ENCODE results near the gene DAZAP1.

Gene DAZAP1

DNA sequence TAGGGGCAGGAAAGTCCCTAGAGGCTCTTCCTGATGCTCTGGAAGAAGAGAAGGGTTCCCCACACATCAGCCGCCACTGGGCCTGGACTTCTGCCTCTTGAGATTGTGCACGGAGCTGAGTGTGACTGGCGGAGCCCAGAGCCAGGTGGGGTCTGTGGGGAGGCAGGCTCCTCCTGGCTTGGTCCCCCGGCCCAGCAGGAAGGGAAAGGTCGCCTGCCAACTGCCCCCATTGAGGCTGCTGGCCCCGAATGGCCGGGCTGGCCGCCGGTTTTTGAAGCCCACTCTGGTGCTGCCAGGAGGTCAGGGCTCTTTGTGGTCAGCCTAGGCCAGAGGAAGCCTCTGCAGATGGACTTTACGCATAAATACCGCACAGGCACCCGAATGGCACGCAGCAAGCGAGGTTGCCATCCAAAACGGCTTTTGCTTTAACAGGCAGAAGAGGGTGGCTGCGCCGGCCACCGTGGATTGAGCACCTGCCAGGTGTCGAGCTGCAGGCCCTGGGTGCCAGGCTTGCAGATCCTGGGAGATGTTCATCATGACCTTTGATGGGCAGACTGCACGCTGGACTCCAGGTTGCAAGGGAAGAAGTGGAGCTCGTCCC is 5.0 kb downstream of the DAZAP1 start:
- TF ChIP-seq, protein P1, sequence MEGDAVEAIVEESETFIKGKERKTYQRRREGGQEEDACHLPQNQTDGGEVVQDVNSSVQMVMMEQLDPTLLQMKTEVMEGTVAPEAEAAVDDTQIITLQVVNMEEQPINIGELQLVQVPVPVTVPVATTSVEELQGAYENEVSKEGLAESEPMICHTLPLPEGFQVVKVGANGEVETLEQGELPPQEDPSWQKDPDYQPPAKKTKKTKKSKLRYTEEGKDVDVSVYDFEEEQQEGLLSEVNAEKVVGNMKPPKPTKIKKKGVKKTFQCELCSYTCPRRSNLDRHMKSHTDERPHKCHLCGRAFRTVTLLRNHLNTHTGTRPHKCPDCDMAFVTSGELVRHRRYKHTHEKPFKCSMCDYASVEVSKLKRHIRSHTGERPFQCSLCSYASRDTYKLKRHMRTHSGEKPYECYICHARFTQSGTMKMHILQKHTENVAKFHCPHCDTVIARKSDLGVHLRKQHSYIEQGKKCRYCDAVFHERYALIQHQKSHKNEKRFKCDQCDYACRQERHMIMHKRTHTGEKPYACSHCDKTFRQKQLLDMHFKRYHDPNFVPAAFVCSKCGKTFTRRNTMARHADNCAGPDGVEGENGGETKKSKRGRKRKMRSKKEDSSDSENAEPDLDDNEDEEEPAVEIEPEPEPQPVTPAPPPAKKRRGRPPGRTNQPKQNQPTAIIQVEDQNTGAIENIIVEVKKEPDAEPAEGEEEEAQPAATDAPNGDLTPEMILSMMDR (IDR thresholded peaks at IDR 0.05): no peak

DNA sequence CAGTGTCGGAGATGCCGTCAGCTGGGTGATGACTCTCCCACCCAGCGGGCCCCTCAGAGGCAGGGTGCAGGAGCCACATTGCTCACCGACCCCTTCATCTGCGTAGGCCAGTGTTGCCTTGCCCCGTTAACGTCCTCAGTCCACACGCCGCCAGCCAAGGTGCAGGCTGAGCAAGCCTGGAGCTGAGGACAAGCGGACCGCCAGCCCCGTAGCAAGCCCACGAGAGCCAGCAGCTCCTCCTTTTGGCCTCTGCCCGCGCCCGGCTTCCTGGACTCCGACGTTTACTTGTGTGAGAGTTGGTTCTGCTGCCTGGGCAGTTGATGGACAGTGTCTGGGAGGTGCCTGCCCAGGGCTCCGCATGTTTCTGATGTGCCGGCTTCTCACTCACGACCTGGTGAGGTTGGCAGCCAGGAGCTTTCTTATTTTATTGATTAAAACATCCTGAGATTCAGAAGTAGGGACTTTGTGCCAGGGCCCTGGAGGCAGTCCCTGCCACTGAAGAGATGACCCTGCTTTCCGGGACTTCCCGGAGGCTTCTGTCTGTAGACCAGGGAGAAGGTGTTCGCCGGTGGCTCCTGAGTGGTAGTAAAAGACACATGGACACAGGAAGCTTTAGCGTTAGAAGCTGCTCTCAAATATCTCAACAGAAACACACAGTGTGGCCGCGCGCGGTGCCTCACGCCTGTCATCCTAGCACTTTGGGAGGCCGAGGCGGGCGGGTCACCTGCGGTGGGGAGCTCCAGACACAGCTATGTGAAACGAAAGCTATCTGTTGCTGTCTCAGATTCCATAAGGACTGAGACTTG is 5.8 kb downstream of the DAZAP1 start:
- TF ChIP-seq, protein P1 (IDR thresholded peaks at IDR 0.05): no peak

DNA sequence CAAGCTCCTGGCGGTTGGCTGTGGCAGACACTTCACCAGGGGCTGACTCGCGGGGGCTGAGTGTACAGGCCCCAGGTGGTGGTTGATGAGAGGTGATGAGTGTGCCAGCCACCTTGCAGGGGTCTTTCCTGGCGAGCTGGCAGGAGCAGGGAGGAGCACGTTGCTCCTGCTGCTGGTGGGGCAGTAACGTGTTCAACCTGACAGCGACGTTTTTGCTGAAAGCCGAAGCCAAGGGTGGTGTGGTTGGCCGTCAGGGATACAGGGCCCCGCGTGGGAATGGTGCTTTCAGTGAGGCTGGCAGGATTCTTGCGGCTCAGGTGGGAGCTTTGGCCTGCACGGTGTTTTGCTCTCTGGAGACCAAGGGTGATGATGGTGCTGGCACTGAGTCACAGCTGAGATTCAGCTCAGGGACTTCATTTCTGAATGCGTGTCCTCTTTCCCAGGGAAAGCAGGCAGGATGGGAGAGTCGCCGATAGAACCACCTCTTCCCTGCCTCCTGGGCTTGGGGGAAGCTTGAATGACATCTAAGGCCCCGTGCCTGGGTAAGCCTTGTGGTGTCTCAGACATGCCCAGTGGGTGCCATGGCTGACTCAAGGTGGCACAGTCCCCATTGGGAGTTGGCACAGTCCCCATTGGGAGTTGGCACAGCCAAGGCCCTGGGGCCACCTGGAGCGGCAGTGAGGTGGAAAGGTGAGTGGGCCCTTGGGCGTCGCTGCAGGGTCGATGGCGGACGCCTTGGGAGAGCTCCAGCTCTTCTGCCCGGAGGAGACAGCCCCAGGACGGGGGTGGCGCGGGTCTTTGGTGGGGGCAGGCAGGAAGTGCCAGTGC is 8.8 kb downstream of the DAZAP1 start:
- TF ChIP-seq, protein P1 (IDR thresholded peaks at IDR 0.05): no peak

DNA sequence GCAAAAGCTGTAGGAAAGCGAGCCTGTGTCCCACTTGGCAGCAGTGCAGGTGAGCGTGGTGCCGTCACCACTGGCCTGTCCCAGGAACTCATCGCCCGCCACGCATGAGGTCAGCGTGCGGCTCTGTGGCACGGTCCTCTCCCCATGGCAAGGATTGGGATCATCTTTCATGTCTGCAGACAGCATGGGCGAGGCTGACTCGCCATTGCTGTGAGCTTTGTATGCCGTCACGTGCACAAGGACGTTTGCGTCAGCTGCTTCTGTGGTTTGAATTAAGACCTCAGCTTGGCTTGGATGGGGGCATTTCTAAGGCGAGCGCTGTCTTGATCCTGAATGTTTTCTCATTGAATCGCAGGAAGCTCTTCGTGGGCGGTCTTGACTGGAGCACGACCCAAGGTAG is 9.8 kb downstream of the DAZAP1 start:
- TF ChIP-seq, protein P1 (IDR thresholded peaks at IDR 0.05): no peak

DNA sequence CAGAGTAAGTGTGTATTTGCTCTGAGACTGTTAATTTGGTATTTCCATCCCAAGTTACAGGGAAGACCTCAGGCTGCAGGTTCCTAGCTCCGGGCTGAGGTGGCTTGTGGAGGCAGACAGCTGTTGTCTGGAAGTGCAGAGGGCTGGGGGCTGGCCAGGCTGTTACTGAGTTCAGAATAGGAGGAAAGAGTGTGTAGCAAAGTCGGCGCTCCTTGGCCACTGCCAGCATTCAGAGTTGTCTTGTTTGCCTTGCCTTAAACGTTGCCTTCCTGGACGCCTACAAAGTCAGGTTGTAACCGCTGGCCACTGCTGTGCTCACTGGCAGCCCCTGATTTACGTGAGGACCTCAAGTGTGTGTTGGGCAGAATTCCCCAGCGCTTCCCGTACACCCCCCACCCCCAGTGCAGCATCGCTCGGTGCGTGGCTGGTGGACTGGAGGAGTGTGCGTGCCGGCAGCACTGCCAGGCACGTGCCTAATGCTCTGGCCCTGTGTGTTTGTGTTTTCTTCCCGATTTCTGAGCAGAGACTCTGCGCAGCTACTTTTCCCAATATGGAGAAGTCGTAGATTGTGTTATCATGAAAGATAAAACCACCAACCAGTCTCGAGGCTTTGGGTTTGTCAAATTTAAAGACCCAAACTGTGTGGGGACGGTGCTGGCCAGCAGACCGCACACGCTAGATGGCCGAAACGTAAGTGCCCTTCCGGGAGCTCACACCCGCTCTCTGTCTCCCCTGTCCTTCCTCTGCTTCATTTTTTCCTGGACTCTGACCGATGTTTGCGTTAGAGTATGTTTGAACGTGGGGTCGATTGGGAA is 10.5 kb downstream of the DAZAP1 start:
- TF ChIP-seq, protein P1 (IDR thresholded peaks at IDR 0.05): no peak

DNA sequence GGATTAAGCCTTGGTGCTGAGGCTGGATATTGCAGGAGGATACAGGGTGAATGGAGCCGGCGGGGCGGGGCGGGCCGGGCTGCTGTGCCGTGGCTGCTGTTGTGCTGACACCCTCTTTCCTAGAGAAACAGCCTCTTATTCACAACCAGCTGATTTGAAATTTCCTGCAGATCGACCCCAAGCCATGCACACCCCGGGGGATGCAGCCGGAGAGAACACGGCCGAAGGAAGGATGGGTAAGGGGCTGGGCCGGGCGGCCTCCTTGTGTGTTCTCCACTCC is 11.1 kb downstream of the DAZAP1 start:
- TF ChIP-seq, protein P1 (IDR thresholded peaks at IDR 0.05): no peak

Measured in LNCAP (cell line).